Testis (tissue), 5 donors: Measurements from ENCODE around the gene KIF23. TPM values are rescaled to one million over a fixed set of nuclear protein-coding genes. Genes with fewer than 3 reads are reported as not detected.

Source experiments
- DNase-seq: peaks from one replicate; pipeline ENCODE4 v3.0.0-alpha.2; 2019
- H3K27ac ChIP-seq, 2 donors: fragments of 200-600 bp; sonication (generic); one replicate each; pipeline ENCODE4 v1.5.1; 2019
- H3K27me3 ChIP-seq: fragments of 200-600 bp; sonication (generic); one replicate; pipeline ENCODE4 v1.5.1; 2019
- H3K36me3 ChIP-seq: fragments of 200-600 bp; sonication (generic); one replicate; pipeline ENCODE4 v1.5.1; 2017; ENCODE audit warnings: low read depth; ENCODE audit errors: missing control alignments
- H3K4me1 ChIP-seq: fragments of 200-600 bp; sonication (generic); one replicate; pipeline ENCODE4 v1.5.1; 2019
- H3K4me3 ChIP-seq, 2 donors: fragments of 200-600 bp; sonication (generic); one replicate each; pipeline ENCODE4 v1.5.1; 2017 to 2019
- H3K9me3 ChIP-seq: fragments of 200-600 bp; sonication (generic); one replicate; pipeline ENCODE4 v1.5.1; 2017
- CTCF ChIP-seq, 3 experiments: fragments of 450-650 bp in 2 of 3; fragments of 200-600 bp in 1 of 3; sonication (generic) in 1 of 3; IDR thresholded peaks; one replicate each; pipeline ENCODE4 v1.5.1; 2016 to 2019; ENCODE audit warnings: antibody characterized with exemption in 3 of 3, mild to moderate bottlenecking in 2 of 3, moderate library complexity in 1 of 3
- POLR2A ChIP-seq: fragments of 450-650 bp; IDR thresholded peaks from one replicate; pipeline ENCODE4 v1.6.1; 2017; ENCODE audit warnings: antibody characterized with exemption, mild to moderate bottlenecking, moderate library complexity
- WGBS, 2 donors: methylation state at CpG; one replicate each; pipeline ENCODE4 v1.1.5; 2018; 5-methylcytosine and 5-hydroxymethylcytosine counted together
- intact Hi-C: fragments of 100-400 bp; cut with DNase I; formaldehyde crosslinking; loops from one replicate; pipeline ENCODE4 v1.15.1; 2023; ENCODE audit warnings: low total_unique reads
- long read RNA-seq, 2 donors: transcript quantifications; one replicate each; lab custom pipeline, GENCODE V29; 2026
- polyA plus RNA-seq: library from polyadenylated mRNA; stranded (reverse); fragments of 350-450 nt; fragmentation: Illumina TruSeq; extraction: RNeasy Lipid Tissue Mini Kit (QIAGEN cat#74804); gene quantifications from one replicate; pipeline ENCODE4 v1.2.3, GENCODE V29; 2014; ENCODE audit warnings: low read depth, low replicate concordance; ENCODE audit not compliant: insufficient read depth
- total RNA-seq, 2 donors: library from RNA; depleted of rRNA; stranded (reverse); fragments of >200 nt; gene quantifications; one replicate each; pipeline ENCODE4 v1.2.3, GENCODE V29; 2016

Gene KIF23
- total RNA-seq (10 to 100 TPM; 17.1 to 23.9 TPM), polyA plus RNA-seq (28.4 TPM)
- long read RNA-seq, donor 1, partial matches to known transcripts: 5 of 8 reads
- long read RNA-seq, donor 1, other reads (novel, unspliced or antisense): 0 of 8 reads
- long read RNA-seq, donor 2, partial matches to known transcripts: 0 of 2 reads
- long read RNA-seq, donor 2, other reads (novel, unspliced or antisense): 0 of 2 reads

DNA sequence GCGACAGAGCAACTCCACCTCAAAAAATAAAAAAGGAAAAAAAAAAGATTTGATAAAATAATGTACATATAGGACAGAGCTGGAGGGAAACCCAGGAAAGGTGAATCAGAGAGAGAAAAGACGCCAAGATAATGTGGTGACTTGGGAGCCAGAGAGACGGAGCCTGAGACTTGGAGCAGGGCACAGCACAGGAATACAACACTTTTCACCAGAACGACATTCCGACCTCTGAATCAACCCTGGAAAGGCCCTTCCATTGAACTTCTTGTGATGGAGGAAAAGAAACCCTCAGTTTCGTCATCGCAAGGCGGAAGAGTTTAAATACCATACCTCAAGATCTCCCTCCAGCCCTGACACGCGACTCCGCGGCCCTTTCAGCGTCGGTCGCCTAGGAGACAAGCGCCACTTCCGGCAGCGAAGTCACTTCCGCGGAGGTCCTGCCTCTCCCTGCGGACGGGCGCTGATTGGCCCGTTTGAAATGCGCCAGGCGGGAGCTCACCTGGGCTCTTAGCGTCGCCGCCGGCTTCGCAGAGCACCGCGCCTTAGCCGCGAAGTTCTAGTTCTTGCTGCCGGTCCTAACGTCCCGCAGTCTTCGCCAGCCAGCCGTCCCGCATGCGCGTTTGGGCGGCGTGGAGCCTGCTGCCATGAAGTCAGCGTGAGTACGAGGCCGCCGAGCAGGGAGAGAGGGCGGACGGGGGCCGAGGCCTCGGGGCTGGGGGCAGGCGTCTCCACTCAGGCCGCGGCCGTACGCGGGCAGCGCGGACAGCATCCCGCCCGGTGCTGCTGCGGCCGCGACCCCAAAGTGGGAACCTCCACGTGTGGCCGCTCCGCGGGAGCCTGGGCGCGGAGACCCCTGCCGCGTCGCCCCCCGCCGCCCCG, at the start of gene KIF23:
KIF23 (plus strand) TSS at position 528 of the 879 bp plus-strand sequence; CDS start at position 645, 117 bp downstream.
- no peaks in the 10 kb centered on the region for H3K27me3 ChIP-seq
- no peaks in the 10 kb centered on the region for H3K9me3 ChIP-seq
- 1 to 2% methylated on average over 36 to 75 of the region's 78 CpGs for WGBS, 2 donors
- peak within 1 kb of the TSS; percentile 78 to 84 for H3K4me3 ChIP-seq
- peak within 1 kb of the TSS; percentile 32 to 68 for H3K27ac ChIP-seq
- H3K36me3 ChIP-seq: no peaks in the 10 kb centered on the region
- no peaks in the 10 kb centered on the region for H3K4me1 ChIP-seq
- intact Hi-C loops: no loop called here
- TF ChIP-seq CTCF (IDR thresholded peaks at IDR 0.05) (no peak), POLR2A (no peak)
- peak; percentile 96 for DNase-seq

DNA sequence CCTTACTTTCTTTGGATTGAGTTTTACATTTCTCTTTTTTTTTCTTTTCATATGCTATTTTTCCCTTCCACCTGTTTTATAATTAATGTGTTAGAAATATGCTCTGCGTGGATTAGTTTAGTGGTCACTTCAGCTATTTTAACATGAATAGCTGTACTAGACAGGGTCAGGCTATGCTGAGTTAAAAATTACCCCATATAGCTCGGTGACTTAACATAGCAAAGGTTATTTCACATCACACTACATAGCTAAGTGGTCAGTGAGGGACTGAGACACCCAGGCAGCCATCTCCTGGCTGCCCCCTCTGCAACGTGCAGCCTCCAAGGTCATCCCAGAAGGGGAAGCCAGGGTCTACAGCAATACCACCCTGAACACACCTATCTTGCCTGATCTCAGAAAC, 46.9 kb upstream of the KIF23 start:
- Histone ChIP-seq H3K4me3 (no peak overlapping the region), H3K9me3 (no peaks in the 10 kb centered on the region), H3K27me3 (no peaks in the 10 kb centered on the region), H3K36me3 (no peaks in the 10 kb centered on the region), H3K27ac (no peak overlapping the region), H3K4me1 (no peaks in the 10 kb centered on the region)
- intact Hi-C loops: no loop called here
- 70 to 78% methylated on average over 3 of the region's 3 CpGs for WGBS, 2 donors
- TF ChIP-seq CTCF (IDR thresholded peaks at IDR 0.05) (no peak), POLR2A (no peak)
- no peak for DNase-seq

GRCh38 chr15:69369631-69370030, 44.5 kb upstream of the KIF23 start:
- no peaks in the 10 kb centered on the region for H3K36me3 ChIP-seq
- TF ChIP-seq POLR2A (no peak), CTCF (IDR thresholded peaks at IDR 0.05) (no peak)
- no peak for DNase-seq
- WGBS, 2 donors: 70 to 72% methylated on average over 2 of the region's 2 CpGs
- no peaks in the 10 kb centered on the region for H3K9me3 ChIP-seq
- no peak overlapping the region for H3K27ac ChIP-seq
- no peak overlapping the region for H3K4me3 ChIP-seq
- no peaks in the 10 kb centered on the region for H3K4me1 ChIP-seq
- no peaks in the 10 kb centered on the region for H3K27me3 ChIP-seq
- intact Hi-C loops: no loop called here

GRCh38 chr15:69373406-69373805, 40.7 kb upstream of the KIF23 start:
- Histone ChIP-seq H3K4me1 (peaks cover 9% of the 10 kb centered on the region), H3K9me3 (no peaks in the 10 kb centered on the region), H3K27me3 (no peaks in the 10 kb centered on the region), H3K27ac (no peak overlapping the region), H3K36me3 (no peaks in the 10 kb centered on the region), H3K4me3 (no peak overlapping the region)
- intact Hi-C loops: no loop called here
- TF ChIP-seq CTCF (IDR thresholded peaks at IDR 0.05) (no peak), POLR2A (no peak)
- no peak for DNase-seq
- WGBS, 2 donors: 91 to 94% methylated on average over 6 of the region's 6 CpGs
